ENCODE results near the gene HS3ST6.
"Not testable (repeated sequence)": the region's sequence is repeated elsewhere in the genome, so short reads cannot be mapped to it uniquely, and the experiment has no call there.

The HS3ST6 gene

GRCh38 chr16:1900452-1900774 lies 17.8 kb downstream of the HS3ST6 start:
- Mint-ChIP-seq H3K27me3 (peaks cover 7% of the 10 kb centered on the region), H3K9me3 (no peaks in the 10 kb centered on the region)

GRCh38 chr16:1899641-1900451 lies 18.4 kb downstream of the HS3ST6 start:
- DNase-seq (ENCODE audit: low spot score in 2 of 2) (no peak), ATAC-seq (ENCODE audit: low read depth) (no peak)
- Mint-ChIP-seq H3K9me3 (no peaks in the 10 kb centered on the region), H3K4me1 (no peaks in the 10 kb centered on the region), H3K36me3 (no peaks in the 10 kb centered on the region), H3K27ac (no peak overlapping the region), H3K4me3 (no peak overlapping the region), H3K27me3 (peaks cover 7% of the 10 kb centered on the region)

More at GRCh38 chr16:1900452-1900774, 17.8 kb downstream of the HS3ST6 start:
- Mint-ChIP-seq H3K4me1 (no peaks in the 10 kb centered on the region), H3K36me3 (no peaks in the 10 kb centered on the region), H3K4me3 (no peak overlapping the region), H3K27ac (no peak overlapping the region)
- ATAC-seq (ENCODE audit: low read depth), result no peak
- no peak for DNase-seq (ENCODE audit: low spot score in 2 of 2)

- H3K4me1 Mint-ChIP-seq; H3K27ac Mint-ChIP-seq; ATAC-seq (ENCODE audit: low read depth); DNase-seq (ENCODE audit: low spot score in 2 of 2); H3K9me3 Mint-ChIP-seq; H3K36me3 Mint-ChIP-seq; H3K27me3 Mint-ChIP-seq; H3K4me3 Mint-ChIP-seq: not testable (repeated sequence)
These were observed 20.5 kb downstream of the HS3ST6 start for GRCh38 chr16:1897692-1898091.

- H3K4me3 Mint-ChIP-seq, result no peak overlapping the region
- no peaks in the 10 kb centered on the region for H3K36me3 Mint-ChIP-seq
- no peak overlapping the region for H3K27ac Mint-ChIP-seq
- H3K9me3 Mint-ChIP-seq, result no peaks in the 10 kb centered on the region
- H3K4me1 Mint-ChIP-seq, result no peaks in the 10 kb centered on the region
- DNase-seq (ENCODE audit: low spot score in 2 of 2), result no peak
- no peak for ATAC-seq (ENCODE audit: low read depth)
- H3K27me3 Mint-ChIP-seq, result peaks cover 4% of the 10 kb centered on the region
These were observed 22.1 kb downstream of the HS3ST6 start for GRCh38 chr16:1895949-1896675.

GRCh38 chr16:1895068-1895467 lies 23.1 kb downstream of the HS3ST6 start:
- H3K4me1 Mint-ChIP-seq, result no peaks in the 10 kb centered on the region
- DNase-seq (ENCODE audit: low spot score in 2 of 2) (no peak), ATAC-seq (ENCODE audit: low read depth) (no peak)
- no peak overlapping the region for H3K27ac Mint-ChIP-seq
- H3K4me3 Mint-ChIP-seq, result no peak overlapping the region
- H3K9me3 Mint-ChIP-seq, result no peaks in the 10 kb centered on the region
- H3K27me3 Mint-ChIP-seq, result peaks cover 6% of the 10 kb centered on the region
- H3K36me3 Mint-ChIP-seq, result no peaks in the 10 kb centered on the region

DNA sequence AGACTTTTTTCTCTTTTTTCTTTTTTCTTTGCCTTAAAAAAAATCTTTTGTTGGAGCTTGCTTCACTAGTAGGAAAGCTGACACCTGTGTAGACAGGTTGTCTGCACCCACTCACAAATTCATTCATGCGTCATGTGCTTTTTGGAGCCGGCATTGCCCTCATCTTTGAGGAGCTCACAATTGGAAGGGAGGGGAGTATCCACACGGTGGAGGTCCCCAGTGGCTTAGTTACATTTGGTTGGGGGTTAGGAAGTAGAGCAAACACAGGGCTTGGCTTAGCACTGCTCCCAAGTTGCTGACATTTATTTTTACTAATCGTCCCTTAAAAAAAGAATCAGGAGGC lies 27.5 kb downstream of the HS3ST6 start:
- Mint-ChIP-seq H3K9me3 (no peaks in the 10 kb centered on the region), H3K4me1 (no peaks in the 10 kb centered on the region), H3K36me3 (no peaks in the 10 kb centered on the region), H3K27me3 (peaks cover 8% of the 10 kb centered on the region), H3K27ac (no peak overlapping the region), H3K4me3 (no peak overlapping the region)
- no peak for ATAC-seq (ENCODE audit: low read depth)
- no peak for DNase-seq (ENCODE audit: low spot score in 2 of 2)

- H3K27me3 Mint-ChIP-seq, result peaks cover 8% of the 10 kb centered on the region
- no peaks in the 10 kb centered on the region for H3K9me3 Mint-ChIP-seq
- H3K36me3 Mint-ChIP-seq, result no peaks in the 10 kb centered on the region
- no peak overlapping the region for H3K4me3 Mint-ChIP-seq
- H3K27ac Mint-ChIP-seq, result no peak overlapping the region
- no peak for DNase-seq (ENCODE audit: low spot score in 2 of 2)
- ATAC-seq (ENCODE audit: low read depth), result no peak
- H3K4me1 Mint-ChIP-seq, result no peaks in the 10 kb centered on the region
These were observed 28.0 kb downstream of the HS3ST6 start for GRCh38 chr16:1890024-1890707.

GRCh38 chr16:1887711-1888354 lies 30.4 kb downstream of the HS3ST6 start:
- Mint-ChIP-seq H3K36me3 (no peaks in the 10 kb centered on the region), H3K4me3 (no peak overlapping the region), H3K27me3 (peaks cover 10% of the 10 kb centered on the region), H3K27ac (no peak overlapping the region), H3K4me1 (no peaks in the 10 kb centered on the region), H3K9me3 (no peaks in the 10 kb centered on the region)
- DNase-seq (ENCODE audit: low spot score in 2 of 2), result no peak
- ATAC-seq (ENCODE audit: low read depth), result no peak

GRCh38 chr16:1884889-1885288 lies 33.3 kb downstream of the HS3ST6 start:
- no peak for ATAC-seq (ENCODE audit: low read depth)
- Mint-ChIP-seq H3K4me3 (no peak overlapping the region), H3K27ac (no peak overlapping the region), H3K4me1 (no peaks in the 10 kb centered on the region), H3K36me3 (no peaks in the 10 kb centered on the region), H3K27me3 (peaks cover 12% of the 10 kb centered on the region), H3K9me3 (no peaks in the 10 kb centered on the region)
- DNase-seq (ENCODE audit: low spot score in 2 of 2), result no peak

DNA sequence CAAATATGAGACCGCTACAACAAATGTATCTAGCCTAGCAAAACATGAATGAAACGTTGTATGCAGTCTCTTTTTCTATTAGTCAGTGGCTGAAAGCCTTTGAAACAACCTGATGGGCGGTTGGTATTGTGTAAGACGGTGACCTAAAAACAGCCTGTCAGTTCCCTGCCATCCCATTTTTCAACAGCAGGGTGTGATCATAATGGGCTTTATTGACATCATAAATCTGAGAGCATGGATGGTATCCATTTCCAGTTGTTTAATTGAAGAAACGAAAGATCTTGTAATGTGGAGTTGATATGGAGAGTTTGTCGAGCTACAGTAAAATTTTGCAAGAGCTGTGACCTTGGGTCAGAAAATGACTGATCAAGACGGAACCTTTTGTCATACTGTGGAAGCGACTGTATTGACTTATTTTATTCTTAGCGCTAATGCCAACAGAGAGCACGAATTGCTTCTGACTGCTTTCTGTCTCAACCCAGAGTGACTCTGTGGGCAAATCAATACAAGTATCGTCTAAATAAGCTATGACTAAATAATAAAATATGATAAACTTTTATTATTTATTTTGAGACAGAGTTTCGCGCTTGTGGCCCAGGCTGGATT lies 34.0 kb downstream of the HS3ST6 start:
- no peak overlapping the region for H3K4me3 Mint-ChIP-seq
- no peak overlapping the region for H3K27ac Mint-ChIP-seq
- H3K27me3 Mint-ChIP-seq, result peaks cover 12% of the 10 kb centered on the region
- ATAC-seq (ENCODE audit: low read depth), result no peak
- H3K4me1 Mint-ChIP-seq, result no peaks in the 10 kb centered on the region
- no peaks in the 10 kb centered on the region for H3K9me3 Mint-ChIP-seq
- DNase-seq (ENCODE audit: low spot score in 2 of 2), result no peak
- no peaks in the 10 kb centered on the region for H3K36me3 Mint-ChIP-seq

GRCh38 chr16:1881172-1881571 lies 37.0 kb downstream of the HS3ST6 start:
- not testable (repeated sequence) for ATAC-seq (ENCODE audit: low read depth); DNase-seq (ENCODE audit: low spot score in 2 of 2); H3K4me3 Mint-ChIP-seq; H3K9me3 Mint-ChIP-seq; H3K36me3 Mint-ChIP-seq; H3K4me1 Mint-ChIP-seq; H3K27me3 Mint-ChIP-seq; H3K27ac Mint-ChIP-seq

GRCh38 chr16:1879477-1879876 lies 38.7 kb downstream of the HS3ST6 start:
- ATAC-seq (ENCODE audit: low read depth) (no peak), DNase-seq (ENCODE audit: low spot score in 2 of 2) (no peak)
- H3K27ac Mint-ChIP-seq, result no peak overlapping the region
- no peaks in the 10 kb centered on the region for H3K9me3 Mint-ChIP-seq
- no peaks in the 10 kb centered on the region for H3K4me1 Mint-ChIP-seq
- peaks cover 18% of the 10 kb centered on the region for H3K27me3 Mint-ChIP-seq
- H3K36me3 Mint-ChIP-seq, result no peaks in the 10 kb centered on the region
- no peak overlapping the region for H3K4me3 Mint-ChIP-seq

GRCh38 chr16:1878256-1878655 lies 40.0 kb downstream of the HS3ST6 start:
- no peaks in the 10 kb centered on the region for H3K36me3 Mint-ChIP-seq
- H3K27me3 Mint-ChIP-seq, result peaks cover 16% of the 10 kb centered on the region
- DNase-seq (ENCODE audit: low spot score in 2 of 2) (no peak), ATAC-seq (ENCODE audit: low read depth) (no peak)
- H3K9me3 Mint-ChIP-seq, result no peaks in the 10 kb centered on the region
- H3K4me1 Mint-ChIP-seq, result no peaks in the 10 kb centered on the region
- no peak overlapping the region for H3K27ac Mint-ChIP-seq
- no peak overlapping the region for H3K4me3 Mint-ChIP-seq

DNA sequence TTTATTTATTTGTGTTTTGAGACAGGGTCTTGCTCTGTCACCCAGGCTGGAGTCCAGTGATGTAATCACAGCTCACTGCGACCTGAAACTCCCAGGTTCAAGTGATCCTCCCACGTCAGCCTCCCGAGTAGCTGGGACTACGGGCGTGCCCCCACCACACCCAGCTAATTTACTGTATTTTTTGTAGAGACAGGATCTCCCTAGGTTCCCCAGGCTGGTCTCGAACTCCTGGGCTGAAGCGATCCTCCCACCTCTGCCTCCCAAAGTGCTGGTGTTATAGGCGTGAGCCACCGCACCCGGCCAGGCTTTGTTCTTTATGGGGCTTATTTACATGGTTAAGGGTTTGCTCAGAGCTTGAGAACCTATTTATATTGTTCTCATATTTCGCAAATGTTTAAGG lies 40.4 kb downstream of the HS3ST6 start:
- no peak for DNase-seq (ENCODE audit: low spot score in 2 of 2)
- ATAC-seq (ENCODE audit: low read depth), result no peak
- Mint-ChIP-seq H3K27ac (no peak overlapping the region), H3K9me3 (no peaks in the 10 kb centered on the region), H3K36me3 (no peaks in the 10 kb centered on the region), H3K4me3 (no peak overlapping the region), H3K27me3 (peaks cover 16% of the 10 kb centered on the region), H3K4me1 (no peaks in the 10 kb centered on the region)

Data from memory B cell (primary cell).